Measurements from ENCODE around the gene EDIL3.
A peak's percentile ranks its signal among the peaks of the same experiment; 100 is the strongest.
"Not testable (repeated sequence)": the region's sequence is repeated elsewhere in the genome, so short reads cannot be mapped to it uniquely, and the experiment has no call there.

EDIL3 gene

DNA sequence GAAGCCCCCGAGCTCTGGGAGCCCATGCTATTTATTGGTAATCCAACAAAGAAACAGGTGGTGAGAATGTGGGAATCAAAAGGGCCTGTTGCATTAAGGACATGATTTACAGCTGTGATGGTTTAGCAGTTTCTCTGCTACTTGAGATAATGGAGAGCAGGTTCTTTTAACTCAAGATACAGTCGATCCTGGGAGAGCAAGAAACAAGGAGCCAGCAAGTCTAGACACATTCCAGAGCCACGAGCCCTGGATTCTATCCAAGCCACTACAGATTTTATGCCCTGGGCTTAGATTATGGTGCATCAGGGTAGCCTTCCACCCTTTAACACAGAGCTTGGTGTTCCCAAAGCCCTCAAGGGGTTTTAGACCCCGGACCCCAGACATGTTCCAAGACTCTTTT, 87.0 kb downstream of the EDIL3 start:
- not testable (repeated sequence) for DNase-seq

- DNase-seq: no peak
Measured at GRCh38 chr5:84292788-84293653, 91.7 kb downstream of the EDIL3 start.

GRCh38 chr5:84292000-84292642, 92.6 kb downstream of the EDIL3 start:
- no peak for DNase-seq

- DNase-seq: no peak
Measured at GRCh38 chr5:84290673-84291072, 94.0 kb downstream of the EDIL3 start.

- DNase-seq: no peak
Measured at GRCh38 chr5:84290161-84290560, 94.5 kb downstream of the EDIL3 start.

DNA sequence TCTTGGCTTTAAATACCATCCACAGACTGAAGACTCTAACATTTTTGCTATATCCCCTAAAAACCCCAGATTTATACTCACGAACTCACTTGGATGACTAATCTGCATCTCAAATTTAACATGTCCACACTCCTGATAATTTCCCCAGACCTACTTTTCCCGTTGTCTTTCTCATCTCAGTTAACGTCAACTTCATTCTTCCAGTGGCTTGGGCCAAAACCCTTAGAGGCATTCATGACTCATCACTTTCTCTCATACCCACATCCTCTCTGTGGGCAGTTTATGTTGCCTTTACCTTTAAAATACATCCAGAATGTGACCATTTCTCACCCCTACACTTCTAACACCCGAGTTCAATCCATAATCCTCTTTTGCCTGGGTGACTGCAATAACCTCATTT, 96.7 kb downstream of the EDIL3 start:
- no peak for DNase-seq

GRCh38 chr5:84286662-84287061, 98.0 kb downstream of the EDIL3 start:
- peak; percentile 66 for DNase-seq

DNA sequence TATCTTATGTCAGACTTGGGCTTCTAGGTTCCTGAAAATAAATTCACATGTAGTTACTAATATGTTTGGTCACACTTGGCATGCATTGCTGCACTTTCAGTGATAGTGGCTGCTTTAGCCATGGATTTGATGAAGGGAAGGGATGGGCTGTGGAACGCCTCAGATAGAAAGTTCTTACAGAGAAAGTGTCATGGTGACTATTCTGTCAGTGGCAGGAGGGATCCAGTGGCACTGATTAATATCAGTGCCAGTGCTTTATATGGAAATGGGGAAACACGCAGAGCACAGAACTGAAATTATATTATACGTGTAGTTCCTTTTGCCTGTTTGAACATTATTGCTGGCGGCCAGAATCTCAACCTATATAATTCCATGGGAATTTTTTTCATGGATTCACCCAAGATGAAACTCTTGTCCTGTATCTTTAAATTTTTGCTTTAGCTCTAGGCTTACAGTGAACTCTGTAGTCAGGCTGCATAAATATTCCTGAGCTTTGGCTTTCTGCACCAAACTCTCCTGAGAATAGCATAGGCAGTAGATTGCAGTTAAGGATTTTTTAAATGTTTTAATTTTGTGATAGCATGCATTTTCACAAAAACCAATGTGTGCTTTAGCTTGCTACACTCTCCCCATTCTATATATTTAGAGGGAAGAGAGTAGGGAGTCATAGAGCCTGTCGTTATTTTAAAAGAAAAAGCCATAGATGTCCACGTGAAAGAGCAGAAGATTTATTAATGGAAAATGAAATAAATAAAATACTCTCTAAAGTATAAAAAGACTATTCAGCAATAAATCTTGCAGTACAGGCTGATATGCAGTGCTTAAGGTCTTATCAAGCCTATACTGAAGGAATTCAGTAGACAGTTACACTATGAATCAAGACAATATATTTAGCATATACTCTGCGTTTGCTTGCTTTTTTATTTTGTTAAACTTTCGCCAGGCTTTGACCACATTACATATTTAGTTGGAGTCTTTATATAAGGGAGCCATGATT, 98.7 kb downstream of the EDIL3 start:
- DNase-seq: no peak

DNA sequence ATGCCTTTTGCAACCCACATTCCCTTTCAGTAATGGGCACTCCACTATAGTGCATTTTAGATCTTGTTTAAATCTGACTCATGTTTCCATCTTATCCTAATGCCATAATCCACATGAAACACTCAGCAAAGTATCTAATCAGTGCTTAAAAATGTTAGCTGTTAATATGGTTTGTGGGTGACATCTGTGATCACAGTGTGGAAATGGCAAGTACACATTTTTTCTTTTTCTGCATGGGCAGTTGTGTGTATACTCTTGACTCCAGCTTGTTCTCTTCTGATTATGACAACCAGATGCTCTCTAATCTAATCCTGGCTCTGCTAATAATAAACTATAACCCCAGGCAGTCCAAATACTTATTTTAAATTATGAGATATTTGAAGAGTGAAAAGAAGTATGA, 103.3 kb downstream of the EDIL3 start:
- no peak for DNase-seq

DNA sequence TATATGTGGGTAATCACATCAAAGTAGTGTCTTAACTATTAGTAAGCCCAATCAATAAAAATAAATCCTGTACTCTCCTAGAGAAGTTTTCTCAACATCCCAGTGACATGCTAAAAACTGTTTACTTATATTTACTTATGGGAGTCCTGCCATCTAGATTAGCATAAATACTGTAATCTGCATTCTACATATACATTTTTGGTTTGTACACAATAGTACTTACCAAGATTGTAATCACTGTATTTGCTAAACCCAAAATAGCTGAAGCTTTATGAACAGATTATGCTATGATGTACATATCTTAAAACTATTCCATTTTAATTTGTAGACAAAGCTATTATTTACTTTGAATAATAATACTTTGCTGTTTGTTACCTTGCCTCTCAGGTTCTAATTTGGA, 105.4 kb downstream of the EDIL3 start:
- DNase-seq: no peak

- no peak for DNase-seq
Measured at GRCh38 chr5:84275609-84276008, 109.1 kb downstream of the EDIL3 start.

DNA sequence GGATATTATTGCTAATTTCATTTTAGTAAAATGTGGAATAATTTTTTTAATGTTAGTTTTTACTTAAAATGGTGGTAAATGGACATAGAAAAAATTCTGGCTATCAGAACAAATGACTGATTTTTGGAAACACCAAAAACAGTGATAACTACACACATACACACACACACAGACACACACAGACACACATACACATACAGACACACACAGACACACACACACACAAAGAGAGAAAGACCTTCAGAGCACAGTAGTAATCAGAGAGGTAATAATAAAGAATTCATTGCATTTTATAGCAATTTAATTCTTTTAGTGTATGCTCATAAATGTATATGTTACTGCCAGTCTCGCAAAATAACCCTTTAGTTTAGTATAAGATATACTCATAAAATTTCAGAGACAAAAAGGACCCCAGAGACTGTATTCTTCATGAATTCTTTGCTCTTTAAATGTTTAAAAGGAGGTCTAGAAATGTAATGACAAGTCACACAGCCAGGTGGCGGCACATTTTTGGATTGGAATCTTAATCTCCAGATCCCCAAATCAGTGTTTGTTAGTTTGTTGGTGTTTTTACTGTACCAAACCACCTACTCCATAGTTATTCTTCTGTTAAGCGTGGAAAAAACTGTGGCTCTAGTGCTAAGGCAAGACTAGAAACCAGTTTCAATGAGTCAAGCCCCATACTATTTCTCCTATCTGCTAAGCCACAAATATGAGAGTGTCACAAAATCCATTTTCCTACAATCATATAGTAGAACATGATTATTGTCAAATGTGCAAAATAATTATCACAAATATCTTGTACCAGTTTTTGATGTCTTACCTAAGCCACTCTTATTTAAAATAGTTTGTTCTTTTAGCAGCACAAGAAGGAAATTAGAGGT, 109.9 kb downstream of the EDIL3 start:
- peak; percentile 7 for DNase-seq

DNA sequence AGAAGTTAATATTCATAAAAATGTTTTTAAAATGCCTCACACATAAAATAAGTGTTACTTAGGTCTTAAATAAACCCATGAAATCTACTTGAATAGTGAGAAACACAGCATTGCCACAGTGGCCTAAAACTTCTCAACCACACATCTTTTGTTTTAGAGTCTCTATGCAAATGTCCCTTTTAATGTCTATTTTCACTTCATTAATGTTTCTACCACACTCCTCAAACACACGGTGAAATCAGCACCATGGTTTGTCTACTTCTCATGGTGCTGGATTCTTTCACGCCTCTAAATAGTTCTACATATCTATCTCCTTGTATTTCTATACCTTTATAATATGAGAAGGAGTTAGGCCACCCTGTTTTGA, 111.2 kb downstream of the EDIL3 start:
- no peak for DNase-seq

- no peak for DNase-seq
Measured at GRCh38 chr5:84272771-84273516, 111.7 kb downstream of the EDIL3 start.

GRCh38 chr5:84265739-84266550, 118.7 kb downstream of the EDIL3 start:
- no peak for DNase-seq

DNA sequence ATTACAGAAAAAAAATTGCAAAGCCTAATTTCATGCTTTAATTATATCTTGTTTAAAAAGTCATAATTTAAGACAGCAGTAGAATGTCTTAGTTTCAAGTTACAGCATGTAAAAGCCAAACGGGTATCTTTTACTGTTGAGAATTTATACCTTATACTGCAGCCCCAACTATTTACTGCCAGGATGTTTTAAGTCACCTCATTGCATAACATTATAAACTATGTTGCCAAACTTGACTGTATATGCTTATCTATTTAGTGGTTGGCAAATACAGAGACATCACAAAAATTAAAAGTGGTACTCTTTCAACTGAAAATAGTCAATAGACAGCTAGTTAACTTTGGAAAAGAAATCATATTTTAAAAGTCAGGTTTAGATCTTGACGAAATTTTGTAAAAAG, 119.5 kb downstream of the EDIL3 start:
- no peak for DNase-seq

DNA sequence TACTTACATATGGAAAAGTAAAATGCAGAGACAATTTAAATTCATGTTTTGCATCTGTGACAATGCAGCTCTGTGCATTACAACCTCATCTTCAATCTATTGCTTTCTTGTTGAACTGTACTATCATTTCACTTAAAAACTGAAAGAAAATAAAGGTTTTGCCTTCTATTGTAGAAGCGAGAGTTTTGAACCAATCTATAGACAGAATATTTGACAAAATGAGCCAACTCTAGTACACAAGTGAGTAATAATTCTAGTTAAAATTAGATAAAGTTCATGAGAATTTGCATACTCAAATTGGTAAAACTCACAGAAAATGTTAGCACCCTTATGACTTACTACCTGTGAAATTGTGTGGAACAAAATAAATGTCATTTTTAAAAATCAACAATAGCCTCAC, 123.7 kb downstream of the EDIL3 start:
- DNase-seq: no peak

DNA sequence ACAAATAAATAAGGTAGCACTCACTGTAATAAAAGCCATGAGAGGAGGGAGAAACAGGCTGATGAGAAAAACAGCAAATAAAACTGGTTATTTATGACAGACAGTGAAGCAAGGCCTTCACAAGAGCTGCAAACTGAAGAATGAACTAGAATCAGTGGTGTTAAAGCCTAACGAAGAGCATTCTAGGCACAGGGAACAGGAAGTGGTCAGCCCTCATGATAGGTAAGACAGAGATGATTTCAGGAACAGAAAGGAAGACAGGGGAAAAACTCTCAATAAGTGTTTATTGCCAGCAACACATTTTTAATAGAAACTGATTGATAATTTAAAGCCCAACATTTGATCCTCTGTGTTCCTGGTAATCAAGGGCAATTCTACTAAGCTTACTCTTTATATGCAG, 124.5 kb downstream of the EDIL3 start:
- no peak for DNase-seq

DNA sequence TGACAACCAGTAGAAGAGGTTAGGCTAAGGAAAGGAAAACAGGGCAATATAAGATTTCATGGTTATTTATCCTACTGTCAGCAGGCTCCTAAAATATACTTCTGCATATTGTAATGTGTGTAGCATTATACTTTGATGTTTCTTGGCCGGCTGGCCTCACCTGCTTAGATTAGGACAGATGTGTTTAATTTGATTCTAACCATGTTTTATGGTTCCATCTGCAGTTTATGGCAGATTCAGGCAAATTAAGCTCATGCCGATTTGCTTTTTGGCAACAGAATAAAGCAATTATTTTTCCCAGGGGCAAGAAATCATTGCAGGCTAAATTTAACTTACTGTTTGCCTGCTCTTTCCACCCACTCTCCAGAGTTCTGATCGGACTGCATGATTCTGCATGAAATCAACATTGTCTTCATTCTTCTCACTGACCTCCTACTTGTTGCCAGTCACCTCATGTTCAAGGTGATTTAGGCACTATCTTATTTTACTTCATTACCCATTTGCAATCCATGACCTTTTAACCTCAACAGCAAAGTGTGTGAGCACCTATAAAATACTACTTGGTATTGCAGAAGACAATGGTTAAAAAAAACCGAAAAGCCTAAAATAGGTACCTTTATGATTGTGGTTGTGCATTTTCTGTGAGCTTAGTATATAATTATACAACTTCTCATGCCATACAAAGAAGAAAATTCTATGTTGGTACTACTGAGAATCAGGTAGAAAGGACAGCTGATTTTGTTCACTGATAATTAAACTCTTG, 125.2 kb downstream of the EDIL3 start:
- DNase-seq: no peak

GRCh38 chr5:84257061-84257460, 127.6 kb downstream of the EDIL3 start:
- DNase-seq: no peak
